ENCODE data around the gene WDFY2. TPM values are rescaled to one million over a fixed set of nuclear protein-coding genes. Genes with fewer than 3 reads are reported as not detected.

WDFY2 gene
- total and polyA plus RNA-seq, 10 of the 15 experiments (the other 5 are each of a cell fraction or from before 2014, with no cell fraction given), result 2.1 to 13.0 (median 8.1) TPM

GRCh38 chr13:51715613-51716012 lies 131.4 kb downstream of the WDFY2 start (continued):
- no peak for TF ChIP-seq PKNOX1 (IDR thresholded peaks at IDR 0.05)
- TF ChIP-seq WRNIP1 (IDR thresholded peaks at IDR 0.05; ENCODE audit: borderline replicate concordance, low read depth, low read length), result no peak
- TF ChIP-seq IRF5 (IDR thresholded peaks at IDR 0.05; ENCODE audit: borderline replicate concordance), result no peak
- TF ChIP-seq ZNF384 (IDR thresholded peaks at IDR 0.05; ENCODE audit: borderline replicate concordance, low read depth, low read length), result no peak
- TF ChIP-seq RB1 (IDR thresholded peaks at IDR 0.05; ENCODE audit: borderline replicate concordance), result no peak

GRCh38 chr13:51717786-51718398 lies 133.6 kb downstream of the WDFY2 start:
- no peaks in the 10 kb centered on the region for H4K20me1 ChIP-seq (ENCODE audit: control insufficient read depth, insufficient read depth)
- ChIA-PET POLR2A (no interaction called here), RAD21 (ENCODE audit: unreplicated experiment) (no interaction called here), CTCF (no interaction called here), SMC1A (ENCODE audit: uncharacterized antibody, unreplicated experiment) (interaction anchor here (0.9 to 1.5 kb wide), 4 partner anchors 9 to 133 kb away, joined by 3 to 7 read pairs (median 4); no protein-coding TSS in a partner anchor)
- no peak overlapping the region for H2AFZ ChIP-seq (ENCODE audit: control insufficient read depth, low read depth, low read length)
- DNase-seq (ENCODE audit: low read depth, low spot score) (no peak), FAIRE-seq (no peak), ATAC-seq (no peak)
- H3K36me3 ChIP-seq (ENCODE audit: control insufficient read depth in 2 of 2, insufficient read depth in 2 of 2, low read length in 1 of 2), result no peaks in the 10 kb centered on the region
- no peak overlapping the region for H3K4me3 ChIP-seq
- H3K4me2 ChIP-seq (ENCODE audit: control insufficient read depth, insufficient read depth), result no peak overlapping the region
- WGBS (ENCODE audit: insufficient coverage, insufficient replicate concordance, low lambda C conversion rate, missing lambda C conversion rate), result 100% methylated on average over 1 of the region's 1 CpG
- BruUV-seq (replicated peaks), result no TSS peak
- in situ Hi-C loops (cut with MboI) (no loop called here), intact Hi-C loops (cut with micrococcal nuclease; ENCODE audit: unreplicated experiment) (no loop called here)
- H3K9ac ChIP-seq (ENCODE audit: control insufficient read depth, insufficient read depth, low read length), result no peak overlapping the region
- no peaks in the 10 kb centered on the region; the same call in 2 of the 3 replicates for H3K9me3 ChIP-seq (replicated peaks; ENCODE audit: control insufficient read depth, insufficient read depth, low read length)
- no peaks in the 10 kb centered on the region for H3K27me3 ChIP-seq (replicated peaks in 1 of 2; ENCODE audit: control insufficient read depth in 2 of 2, insufficient read depth in 2 of 2, low read length in 1 of 2)
- H3K4me1 ChIP-seq (ENCODE audit: control insufficient read depth, insufficient read depth, low read length), result peaks cover 29% of the 10 kb centered on the region
- no peak overlapping the region for H3K27ac ChIP-seq (ENCODE audit: control insufficient read depth, insufficient read depth)
- no peaks in the 10 kb centered on the region for H3K79me2 ChIP-seq (ENCODE audit: control insufficient read depth, insufficient read depth, low read length)
- TF ChIP-seq USF2 (IDR thresholded peaks at IDR 0.05; ENCODE audit: borderline replicate concordance, low read depth, low read length), result no peak
- no peak for TF ChIP-seq TCF12 (IDR thresholded peaks at IDR 0.05; ENCODE audit: low read depth, low read length)
- no peak for TF ChIP-seq POLR2AphosphoS5 (IDR thresholded peaks at IDR 0.05; ENCODE audit: low read length)
- no peak for TF ChIP-seq CHD1 (IDR thresholded peaks at IDR 0.05; ENCODE audit: low read depth, low read length)
- TF ChIP-seq SIN3A (IDR thresholded peaks at IDR 0.05; ENCODE audit: low read depth, low read length), result no peak
- TF ChIP-seq JUNB (IDR thresholded peaks at IDR 0.05), result no peak
- no peak for TF ChIP-seq NRF1 (conservative IDR thresholded peaks at IDR 0.05; ENCODE audit: low read depth, low read length)
- TF ChIP-seq MLLT1 (IDR thresholded peaks at IDR 0.05), result no peak
- no peak for TF ChIP-seq MAX (IDR thresholded peaks at IDR 0.05; ENCODE audit: low read depth, low read length)
- no peak for TF ChIP-seq SIX5 (IDR thresholded peaks at IDR 0.05; ENCODE audit: low read depth, low read length, severe bottlenecking)

Measured in GM12878 (cell line).